ENCODE results near the gene L1CAM. TPM values are rescaled to one million over a fixed set of nuclear protein-coding genes. Genes with fewer than 3 reads are reported as not detected.

Gene L1CAM
- total and polyA plus RNA-seq, 2 of the 8 experiments (the other 6 are each of a cell fraction or from before 2014, with no cell fraction given) = 11.0 to 43.0 TPM

DNA sequence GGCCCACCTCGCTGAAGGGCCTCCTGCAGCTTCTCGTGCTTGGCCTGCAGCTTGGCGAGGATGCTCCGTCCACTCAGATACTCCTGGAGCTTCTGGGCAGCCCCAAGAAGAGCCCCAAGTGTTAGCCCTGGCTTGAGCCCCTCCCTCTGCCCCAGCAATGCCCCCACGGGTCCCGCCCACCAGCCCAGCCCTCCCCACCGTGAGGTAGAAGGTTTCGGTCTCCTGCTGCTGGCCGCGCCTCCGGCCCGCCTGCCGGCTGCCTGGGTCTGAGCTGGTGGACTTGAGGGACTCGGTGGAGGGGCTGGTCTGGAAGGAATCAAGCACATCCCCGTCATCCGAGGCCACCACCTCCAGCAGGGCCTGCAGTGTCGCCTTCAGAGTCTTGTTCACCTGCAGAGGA, 27.2 kb upstream of the L1CAM start (continued):
- TF ChIP-seq, protein P1, sequence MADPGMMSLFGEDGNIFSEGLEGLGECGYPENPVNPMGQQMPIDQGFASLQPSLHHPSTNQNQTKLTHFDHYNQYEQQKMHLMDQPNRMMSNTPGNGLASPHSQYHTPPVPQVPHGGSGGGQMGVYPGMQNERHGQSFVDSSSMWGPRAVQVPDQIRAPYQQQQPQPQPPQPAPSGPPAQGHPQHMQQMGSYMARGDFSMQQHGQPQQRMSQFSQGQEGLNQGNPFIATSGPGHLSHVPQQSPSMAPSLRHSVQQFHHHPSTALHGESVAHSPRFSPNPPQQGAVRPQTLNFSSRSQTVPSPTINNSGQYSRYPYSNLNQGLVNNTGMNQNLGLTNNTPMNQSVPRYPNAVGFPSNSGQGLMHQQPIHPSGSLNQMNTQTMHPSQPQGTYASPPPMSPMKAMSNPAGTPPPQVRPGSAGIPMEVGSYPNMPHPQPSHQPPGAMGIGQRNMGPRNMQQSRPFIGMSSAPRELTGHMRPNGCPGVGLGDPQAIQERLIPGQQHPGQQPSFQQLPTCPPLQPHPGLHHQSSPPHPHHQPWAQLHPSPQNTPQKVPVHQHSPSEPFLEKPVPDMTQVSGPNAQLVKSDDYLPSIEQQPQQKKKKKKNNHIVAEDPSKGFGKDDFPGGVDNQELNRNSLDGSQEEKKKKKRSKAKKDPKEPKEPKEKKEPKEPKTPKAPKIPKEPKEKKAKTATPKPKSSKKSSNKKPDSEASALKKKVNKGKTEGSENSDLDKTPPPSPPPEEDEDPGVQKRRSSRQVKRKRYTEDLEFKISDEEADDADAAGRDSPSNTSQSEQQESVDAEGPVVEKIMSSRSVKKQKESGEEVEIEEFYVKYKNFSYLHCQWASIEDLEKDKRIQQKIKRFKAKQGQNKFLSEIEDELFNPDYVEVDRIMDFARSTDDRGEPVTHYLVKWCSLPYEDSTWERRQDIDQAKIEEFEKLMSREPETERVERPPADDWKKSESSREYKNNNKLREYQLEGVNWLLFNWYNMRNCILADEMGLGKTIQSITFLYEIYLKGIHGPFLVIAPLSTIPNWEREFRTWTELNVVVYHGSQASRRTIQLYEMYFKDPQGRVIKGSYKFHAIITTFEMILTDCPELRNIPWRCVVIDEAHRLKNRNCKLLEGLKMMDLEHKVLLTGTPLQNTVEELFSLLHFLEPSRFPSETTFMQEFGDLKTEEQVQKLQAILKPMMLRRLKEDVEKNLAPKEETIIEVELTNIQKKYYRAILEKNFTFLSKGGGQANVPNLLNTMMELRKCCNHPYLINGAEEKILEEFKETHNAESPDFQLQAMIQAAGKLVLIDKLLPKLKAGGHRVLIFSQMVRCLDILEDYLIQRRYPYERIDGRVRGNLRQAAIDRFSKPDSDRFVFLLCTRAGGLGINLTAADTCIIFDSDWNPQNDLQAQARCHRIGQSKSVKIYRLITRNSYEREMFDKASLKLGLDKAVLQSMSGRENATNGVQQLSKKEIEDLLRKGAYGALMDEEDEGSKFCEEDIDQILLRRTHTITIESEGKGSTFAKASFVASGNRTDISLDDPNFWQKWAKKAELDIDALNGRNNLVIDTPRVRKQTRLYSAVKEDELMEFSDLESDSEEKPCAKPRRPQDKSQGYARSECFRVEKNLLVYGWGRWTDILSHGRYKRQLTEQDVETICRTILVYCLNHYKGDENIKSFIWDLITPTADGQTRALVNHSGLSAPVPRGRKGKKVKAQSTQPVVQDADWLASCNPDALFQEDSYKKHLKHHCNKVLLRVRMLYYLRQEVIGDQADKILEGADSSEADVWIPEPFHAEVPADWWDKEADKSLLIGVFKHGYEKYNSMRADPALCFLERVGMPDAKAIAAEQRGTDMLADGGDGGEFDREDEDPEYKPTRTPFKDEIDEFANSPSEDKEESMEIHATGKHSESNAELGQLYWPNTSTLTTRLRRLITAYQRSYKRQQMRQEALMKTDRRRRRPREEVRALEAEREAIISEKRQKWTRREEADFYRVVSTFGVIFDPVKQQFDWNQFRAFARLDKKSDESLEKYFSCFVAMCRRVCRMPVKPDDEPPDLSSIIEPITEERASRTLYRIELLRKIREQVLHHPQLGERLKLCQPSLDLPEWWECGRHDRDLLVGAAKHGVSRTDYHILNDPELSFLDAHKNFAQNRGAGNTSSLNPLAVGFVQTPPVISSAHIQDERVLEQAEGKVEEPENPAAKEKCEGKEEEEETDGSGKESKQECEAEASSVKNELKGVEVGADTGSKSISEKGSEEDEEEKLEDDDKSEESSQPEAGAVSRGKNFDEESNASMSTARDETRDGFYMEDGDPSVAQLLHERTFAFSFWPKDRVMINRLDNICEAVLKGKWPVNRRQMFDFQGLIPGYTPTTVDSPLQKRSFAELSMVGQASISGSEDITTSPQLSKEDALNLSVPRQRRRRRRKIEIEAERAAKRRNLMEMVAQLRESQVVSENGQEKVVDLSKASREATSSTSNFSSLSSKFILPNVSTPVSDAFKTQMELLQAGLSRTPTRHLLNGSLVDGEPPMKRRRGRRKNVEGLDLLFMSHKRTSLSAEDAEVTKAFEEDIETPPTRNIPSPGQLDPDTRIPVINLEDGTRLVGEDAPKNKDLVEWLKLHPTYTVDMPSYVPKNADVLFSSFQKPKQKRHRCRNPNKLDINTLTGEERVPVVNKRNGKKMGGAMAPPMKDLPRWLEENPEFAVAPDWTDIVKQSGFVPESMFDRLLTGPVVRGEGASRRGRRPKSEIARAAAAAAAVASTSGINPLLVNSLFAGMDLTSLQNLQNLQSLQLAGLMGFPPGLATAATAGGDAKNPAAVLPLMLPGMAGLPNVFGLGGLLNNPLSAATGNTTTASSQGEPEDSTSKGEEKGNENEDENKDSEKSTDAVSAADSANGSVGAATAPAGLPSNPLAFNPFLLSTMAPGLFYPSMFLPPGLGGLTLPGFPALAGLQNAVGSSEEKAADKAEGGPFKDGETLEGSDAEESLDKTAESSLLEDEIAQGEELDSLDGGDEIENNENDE (IDR thresholded peaks at IDR 0.05; ENCODE audit: insufficient replicate concordance, low read length) = no peak
- no peak for TF ChIP-seq CTBP2 (IDR thresholded peaks at IDR 0.05; ENCODE audit: borderline replicate concordance, insufficient read depth, insufficient read length, low read length)
- no peak for TF ChIP-seq POLR2A (IDR thresholded peaks at IDR 0.05; ENCODE audit: control extremely low read depth in 1 of 2, low read depth in 2 of 2, low read length in 2 of 2)
- TF ChIP-seq TCF12 (IDR thresholded peaks at IDR 0.05; ENCODE audit: low read depth, low read length) = no peak
- TF ChIP-seq SAP30 (IDR thresholded peaks at IDR 0.05; ENCODE audit: insufficient read depth, insufficient replicate concordance, low read length) = no peak
- no peak for TF ChIP-seq NANOG (IDR thresholded peaks at IDR 0.05; ENCODE audit: insufficient read depth, low read depth, low read length, poor library complexity, severe bottlenecking)
- no peak for TF ChIP-seq EZH2 (IDR thresholded peaks at IDR 0.05; ENCODE audit: low read depth, low read length, severe bottlenecking)
- TF ChIP-seq ZNF274 (IDR thresholded peaks at IDR 0.05; ENCODE audit: borderline replicate concordance, extremely low read depth, low read length) = no peak
- TF ChIP-seq RBBP5 (IDR thresholded peaks at IDR 0.05; ENCODE audit: borderline replicate concordance, low read depth, low read length) = no peak
- no peak for TF ChIP-seq EP300 (IDR thresholded peaks at IDR 0.05; ENCODE audit: borderline replicate concordance in 1 of 2, low read depth in 2 of 2, low read length in 2 of 2)
- TF ChIP-seq MAFK (IDR thresholded peaks at IDR 0.05; ENCODE audit: low read depth, low read length) = no peak
